ENCODE data around the gene IGF2.
"Not testable (repeated sequence)": the region's sequence is repeated elsewhere in the genome, so short reads cannot be mapped to it uniquely, and the experiment has no call there.

Gene IGF2, protein sequence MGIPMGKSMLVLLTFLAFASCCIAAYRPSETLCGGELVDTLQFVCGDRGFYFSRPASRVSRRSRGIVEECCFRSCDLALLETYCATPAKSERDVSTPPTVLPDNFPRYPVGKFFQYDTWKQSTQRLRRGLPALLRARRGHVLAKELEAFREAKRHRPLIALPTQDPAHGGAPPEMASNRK

DNA sequence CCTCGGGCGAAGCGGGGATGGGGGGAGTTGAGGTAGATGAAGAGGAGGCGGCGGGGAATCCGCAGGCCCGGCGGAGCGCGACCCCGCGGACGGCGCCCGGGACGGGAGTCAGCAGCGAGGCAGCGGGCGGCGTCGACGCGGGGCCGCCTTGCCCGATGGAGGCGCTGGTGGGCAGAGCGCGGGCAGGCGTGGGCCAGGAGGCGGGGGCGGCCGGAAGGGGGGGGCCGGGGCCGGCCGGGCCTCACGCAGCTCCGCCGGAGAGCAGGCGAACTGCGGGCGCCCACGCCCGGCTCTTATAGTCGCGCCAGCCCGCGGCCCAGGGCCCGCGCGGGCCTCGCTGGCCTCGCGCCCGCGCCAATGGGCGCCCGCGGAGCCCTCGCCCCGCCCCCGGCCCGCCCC, at the start of gene IGF2:
Gene IGF2 (minus strand): TSS at position 267 of the 399 bp plus-strand sequence. CDS start 3,866 bp downstream, outside the sequence.
- no peak for DNase-seq

DNA sequence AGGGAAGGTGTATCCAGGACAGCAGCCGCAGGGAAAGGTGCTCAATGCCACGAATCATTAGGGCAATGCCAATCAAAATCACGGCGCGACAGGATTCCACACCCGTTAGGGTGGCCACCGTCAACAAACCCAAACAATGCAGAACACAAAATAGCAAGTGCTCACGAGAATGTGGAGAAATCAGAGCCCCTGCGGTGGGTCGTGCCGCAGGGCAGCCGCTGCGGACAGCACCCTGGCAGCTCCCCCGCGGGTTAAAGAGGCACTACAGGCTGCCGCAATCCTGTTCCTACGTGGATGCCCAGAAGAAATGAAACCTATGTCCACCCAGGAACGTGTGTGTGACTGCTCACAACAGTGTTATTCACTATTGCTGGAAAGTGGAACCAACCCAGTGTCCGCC, 49.6 kb upstream of the IGF2 start:
- DNase-seq = no peak

DNA sequence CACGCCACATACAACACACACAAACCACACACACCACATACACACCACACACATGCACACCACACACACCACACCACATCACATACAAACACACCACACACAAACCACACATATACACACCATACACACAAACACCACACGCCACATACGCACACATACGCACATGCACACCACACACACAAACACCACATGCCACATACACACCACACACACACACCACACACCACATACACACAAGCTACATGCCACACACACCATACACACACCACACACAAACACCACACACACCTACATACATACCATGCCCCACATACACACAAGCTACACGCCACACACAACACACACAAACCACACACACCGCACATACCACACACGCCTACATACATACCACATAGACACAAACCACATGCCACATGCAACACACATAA, 48.1 kb upstream of the IGF2 start:
- DNase-seq = no peak

DNA sequence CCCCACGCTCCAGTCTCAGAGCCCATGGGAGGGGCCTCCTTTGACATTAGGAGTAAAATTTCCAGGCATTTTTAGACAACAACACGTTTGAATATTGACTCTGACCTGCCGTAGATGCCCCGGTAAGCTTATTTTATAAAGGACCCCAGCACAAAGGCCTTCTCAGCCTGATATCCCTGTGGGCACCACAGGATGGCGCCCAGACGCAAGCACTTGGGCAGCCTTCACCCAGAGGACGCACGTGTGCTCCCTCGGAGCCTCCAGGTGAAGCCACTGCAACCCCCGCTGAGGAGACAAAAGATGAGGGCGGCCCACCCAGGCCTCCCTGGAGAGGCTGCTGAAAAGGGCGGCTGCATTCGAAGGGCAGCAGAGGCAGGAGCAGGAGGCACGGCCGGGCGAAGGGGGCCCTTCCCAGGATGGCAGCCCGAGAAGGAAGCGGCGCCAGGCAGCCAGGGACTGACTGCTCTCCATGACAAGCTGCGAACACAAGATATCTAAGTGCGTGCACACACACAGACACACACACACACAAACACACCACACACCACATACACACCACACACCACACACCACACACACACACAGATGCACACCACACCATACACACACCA, 47.6 kb upstream of the IGF2 start:
- DNase-seq = no peak

DNA sequence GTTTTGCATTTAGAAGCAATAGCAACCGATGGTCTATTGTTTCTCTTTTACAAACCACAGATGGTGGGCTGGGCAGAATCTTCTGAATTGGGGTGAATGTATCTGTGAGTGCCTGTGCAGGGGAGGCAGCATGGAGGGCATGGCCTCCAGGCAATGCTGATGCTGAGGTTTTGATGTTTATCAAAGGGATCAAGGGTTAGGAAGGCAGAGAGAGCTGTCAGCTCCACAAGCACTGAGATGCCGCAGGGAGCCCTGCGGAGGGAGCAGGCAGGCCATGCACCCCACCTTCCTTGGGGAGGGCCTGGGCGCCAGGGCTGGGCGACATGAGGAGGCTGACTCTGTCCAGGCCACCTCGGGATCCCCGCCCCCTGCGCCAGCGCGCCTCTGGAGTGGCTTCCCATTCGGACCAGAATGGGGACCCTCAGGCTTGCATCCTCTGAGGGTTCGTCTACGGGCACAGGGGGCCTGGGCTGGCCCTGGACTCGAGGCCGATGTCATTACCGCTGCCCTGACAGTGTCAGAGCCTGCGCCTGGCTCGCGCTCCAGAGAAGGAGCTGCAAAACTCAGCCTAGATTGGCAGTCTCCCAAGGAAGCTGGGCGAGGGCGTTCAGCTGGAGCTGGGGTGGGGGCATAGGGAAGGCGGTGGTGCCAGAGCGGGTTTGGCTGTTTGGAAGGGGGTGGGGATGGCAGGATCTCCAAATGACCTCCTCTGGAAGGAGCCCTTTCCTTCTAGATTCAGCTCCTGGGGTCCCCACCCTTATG, 46.3 kb upstream of the IGF2 start:
- DNase-seq = no peak

DNA sequence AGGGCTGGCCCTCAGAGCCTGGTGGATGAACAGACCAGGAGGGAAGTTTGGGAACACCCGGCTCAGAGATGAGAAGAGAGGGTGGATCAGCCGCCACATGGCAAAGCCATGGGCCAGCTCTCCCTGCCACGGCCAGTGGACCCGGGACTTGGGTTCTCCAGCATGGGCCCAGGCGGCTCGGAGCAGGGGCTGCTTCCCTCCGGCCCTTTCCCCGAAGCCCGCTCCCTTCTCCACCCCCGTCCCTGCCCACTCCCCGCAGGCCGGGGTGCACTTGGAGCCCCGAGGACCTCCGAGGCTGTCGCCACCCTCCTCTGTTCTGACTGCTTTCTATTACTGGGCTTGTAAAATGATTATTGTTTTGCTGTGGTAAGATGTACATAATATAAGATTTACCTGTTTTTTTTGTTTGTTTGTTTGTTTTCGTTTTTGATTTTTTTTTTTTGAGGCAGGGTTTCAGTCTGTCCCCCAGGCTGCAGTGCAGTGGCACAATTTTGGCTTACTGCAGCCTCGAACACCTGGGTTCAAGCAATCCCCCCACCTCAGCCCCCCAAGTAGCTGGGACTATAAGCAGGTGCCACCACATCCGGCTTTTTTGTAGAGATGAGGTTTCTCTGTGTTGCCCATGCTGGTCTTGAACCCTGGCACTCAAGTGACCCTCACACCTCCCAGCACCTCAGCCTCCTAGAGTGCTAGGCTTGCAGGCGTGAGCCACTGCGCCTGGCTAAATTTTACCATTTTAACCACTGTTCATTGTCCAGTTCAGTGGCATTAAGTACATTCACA, 43.7 kb upstream of the IGF2 start:
- no peak for DNase-seq

DNA sequence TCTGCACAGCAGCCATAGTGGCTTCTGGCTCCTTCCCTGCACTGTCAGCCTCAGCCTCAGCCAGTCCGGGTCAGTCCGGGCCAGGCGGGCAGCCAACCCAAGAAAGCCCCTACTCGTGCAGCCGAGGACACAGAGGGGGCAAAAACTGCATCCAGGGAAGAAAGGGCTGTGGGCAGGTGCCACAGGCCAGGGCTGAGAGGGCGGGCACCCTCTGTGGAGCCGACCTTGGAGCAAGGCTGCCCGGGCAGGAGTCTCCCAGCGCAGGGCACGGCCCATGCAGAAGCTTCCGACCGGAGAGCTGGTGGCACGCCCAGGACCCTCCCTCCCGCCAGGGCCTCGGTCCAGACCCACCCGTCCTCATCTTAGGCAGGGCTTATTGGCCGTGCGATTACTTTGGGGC, 42.9 kb upstream of the IGF2 start:
- DNase-seq = no peak

DNA sequence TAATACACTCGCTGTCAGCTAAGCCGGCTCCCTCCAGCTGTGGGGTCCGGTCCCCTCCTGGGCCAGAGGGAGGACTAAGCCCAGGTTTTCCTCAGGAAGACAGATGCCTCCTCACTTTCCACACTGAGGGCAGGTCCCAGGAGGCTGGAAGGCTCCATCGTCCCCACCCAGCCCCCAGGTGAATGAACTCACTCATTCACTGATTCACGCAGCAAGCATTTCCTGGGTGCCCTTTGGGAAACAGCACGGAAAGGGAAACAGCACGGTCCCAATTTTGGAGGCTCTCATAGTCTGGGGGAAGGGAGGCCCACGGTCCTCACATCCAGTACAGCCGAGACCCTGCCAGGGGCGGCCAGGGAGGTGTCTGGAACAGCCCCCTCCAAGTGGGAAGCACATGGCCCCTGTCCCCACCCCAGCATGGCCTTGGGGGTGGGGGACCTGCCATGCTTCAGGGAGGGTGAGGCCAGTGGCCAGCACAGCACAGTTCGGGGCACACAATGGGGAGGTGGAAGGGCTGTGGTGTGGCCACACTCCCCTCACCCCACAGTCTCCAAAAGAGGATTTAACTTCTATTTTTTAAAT, 41.7 kb upstream of the IGF2 start:
- no peak for DNase-seq

DNA sequence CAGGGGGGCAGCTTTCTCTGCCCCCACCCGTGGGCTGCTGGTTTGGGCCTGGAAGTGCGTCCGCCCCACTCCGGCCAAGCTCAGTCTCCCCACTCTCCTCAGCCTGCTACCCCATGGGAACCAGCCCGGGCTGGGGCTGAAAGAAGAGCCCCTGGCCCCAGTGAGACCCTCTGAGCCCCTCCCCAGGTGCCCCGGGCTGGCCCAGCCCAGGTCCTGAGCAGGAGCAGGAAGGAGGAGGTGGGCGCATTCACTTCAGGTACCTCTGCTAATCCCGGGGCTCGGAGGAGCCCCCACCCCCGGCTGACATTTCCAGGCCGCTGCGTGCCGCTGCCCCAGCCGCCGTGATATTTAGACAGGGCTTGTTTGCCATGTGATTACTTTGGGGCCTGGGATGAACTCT, 41.2 kb upstream of the IGF2 start:
- DNase-seq = no peak

DNA sequence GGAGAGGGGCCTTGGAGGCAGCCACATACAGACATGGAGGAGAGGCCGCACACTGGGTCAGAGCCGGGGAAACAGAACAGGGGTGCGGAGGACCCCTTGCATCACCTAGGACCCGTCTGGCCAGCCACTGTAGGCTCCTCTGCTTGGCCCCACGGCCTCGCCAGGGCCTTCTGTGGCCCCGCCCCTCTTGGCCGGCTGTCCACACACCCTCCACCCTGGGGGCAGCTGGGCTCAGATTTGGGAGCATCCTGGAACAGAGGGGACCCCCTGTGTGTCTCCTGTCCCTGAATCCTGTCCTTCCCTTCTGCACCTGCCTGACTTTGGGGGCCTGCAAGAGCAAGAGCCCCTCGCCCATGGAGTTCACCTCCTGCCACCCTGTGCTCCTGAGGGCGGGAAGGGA, 40.3 kb upstream of the IGF2 start:
- no peak for DNase-seq

DNA sequence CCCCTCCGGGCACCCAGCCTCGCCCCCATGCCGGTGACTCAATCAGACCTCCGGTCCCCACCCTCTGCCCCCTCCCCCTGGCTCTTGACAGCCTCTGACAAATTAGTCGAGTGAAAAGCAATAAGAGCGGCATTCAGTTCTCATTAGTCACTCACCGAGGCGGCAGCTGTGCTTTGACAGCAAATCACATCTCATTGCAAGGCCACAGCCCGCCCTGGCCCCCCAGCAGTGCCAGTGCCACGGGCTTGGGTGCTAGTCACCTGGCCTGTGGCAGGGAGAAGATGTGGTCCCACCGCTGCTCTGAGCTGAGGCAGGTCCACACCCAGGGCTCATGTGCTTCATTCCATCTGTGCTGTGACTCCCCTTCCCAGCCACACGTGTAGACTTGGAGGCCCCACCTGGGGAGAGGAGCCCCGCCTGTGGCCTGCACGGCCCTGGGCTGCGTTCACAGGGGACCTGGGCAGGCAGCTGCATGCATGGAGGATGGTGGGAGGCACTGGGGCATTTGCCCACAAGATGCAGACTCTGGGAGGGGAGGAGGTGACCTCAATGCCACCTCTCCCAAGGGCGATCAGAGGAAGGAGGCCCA, 39.8 kb upstream of the IGF2 start:
- no peak for DNase-seq

DNA sequence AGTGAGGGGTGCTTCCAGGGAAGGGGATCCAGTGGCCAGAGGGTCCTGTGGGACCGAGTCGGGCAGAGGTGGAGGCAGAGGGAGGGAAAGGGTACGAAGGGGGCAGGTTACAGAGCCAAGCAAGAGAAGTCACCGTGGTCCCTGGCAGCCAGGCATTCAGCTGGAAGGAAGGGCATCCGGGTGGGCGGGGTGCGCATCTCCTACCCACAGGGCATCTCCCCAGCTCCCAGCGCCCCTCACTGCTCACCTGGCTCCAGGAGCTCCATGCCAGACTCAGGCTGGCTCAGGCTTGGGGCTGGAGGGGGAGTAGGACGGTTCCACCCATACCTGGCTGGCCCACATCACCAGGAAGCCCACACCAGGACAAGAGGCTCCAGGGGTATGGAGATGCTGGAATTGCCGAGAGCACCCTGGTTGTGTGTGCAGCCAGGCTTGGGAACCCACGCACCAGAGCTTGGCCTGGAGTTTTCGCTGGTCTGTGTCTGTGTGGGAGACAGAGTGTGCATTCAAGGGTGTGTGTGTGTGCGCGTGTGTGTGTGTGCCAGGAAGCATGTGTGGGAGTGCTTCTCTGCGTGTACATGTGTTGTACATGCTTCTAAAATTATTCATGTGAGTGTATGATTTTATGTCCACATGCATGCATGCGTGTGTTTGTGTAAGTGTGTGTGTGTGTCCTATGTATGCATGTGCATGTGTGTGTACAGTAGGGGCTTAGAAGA, 39.0 kb upstream of the IGF2 start:
- DNase-seq = not testable (repeated sequence)

DNA sequence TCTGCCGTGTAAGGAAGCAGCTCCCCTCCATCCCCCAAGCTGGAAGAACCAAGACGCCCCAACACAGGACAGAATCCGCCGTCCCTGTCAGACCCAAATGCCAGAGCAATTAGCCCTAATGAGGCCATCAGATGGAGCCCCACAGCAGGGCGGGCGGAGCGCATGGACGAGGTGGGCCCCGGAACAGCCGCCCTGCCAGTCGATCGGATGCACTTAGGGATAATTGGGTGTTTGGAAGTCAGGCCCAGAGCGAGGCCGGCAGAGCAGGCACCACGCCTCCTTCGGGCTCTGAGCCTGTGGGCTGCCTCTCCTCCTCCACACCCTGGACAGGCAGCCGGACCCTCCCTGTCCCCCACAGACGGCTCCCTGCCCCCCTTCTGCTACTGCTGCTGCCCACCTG, 37.9 kb upstream of the IGF2 start:
- DNase-seq = no peak

DNA sequence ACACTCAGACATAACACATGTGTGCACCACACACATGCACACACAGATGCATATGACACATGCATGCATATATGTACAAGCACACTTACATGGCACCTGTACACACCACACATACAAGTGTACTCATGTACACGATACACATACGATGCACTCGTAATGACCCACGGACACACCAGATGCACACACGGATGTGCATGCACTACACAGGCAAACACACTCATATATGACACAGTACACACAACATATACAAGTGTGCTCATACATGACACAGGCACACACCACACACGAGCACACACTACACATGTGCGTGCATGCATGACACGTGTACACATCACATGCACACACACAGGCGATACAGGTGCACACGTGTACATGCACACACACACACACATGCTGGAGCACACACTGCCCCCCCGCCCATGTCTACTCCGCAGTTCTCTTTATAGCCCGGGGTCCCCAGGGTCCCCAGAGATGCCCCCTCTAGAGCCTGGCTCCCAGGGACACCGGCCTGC, 37.3 kb upstream of the IGF2 start:
- DNase-seq = no peak

DNA sequence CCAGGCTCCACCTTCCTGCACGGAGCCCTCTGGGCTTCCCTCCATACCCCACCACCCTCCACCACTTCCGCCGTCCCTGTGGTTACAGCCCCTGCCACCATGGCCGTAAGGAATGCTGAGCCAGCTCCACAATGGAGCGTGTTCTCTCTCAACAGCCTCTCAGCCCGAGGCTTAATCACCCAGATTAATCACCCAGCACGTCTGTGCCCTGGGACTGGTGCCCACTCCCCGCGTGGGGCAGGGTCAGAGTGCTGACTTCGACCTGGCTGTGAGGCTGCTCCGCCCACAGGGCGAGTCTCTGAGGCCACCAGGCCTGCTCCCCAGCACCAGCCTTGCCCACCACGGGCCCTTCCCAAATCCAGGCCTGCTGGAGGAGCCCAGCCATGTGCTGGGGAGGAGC, 36.5 kb upstream of the IGF2 start:
- DNase-seq = no peak

DNA sequence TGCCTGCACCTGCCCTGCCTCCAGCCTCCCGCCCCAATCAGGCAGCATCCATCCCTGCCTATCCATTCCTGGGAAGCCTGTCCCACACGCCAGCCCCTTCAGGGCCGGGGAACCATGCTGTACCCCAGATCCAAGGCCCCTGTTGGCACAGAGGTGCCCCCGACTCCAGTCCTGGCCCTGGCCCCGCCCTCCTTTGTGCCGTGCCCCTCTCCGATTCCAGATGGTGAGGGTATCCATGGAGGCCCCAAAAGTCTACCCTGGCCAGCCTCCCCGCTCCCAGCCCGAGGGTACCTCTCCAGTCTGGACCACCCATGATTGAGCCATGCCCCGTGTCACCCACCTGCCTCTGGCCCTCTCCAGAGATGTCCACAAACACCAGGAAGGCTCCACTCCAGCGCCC, 35.2 kb upstream of the IGF2 start:
- DNase-seq = no peak

DNA sequence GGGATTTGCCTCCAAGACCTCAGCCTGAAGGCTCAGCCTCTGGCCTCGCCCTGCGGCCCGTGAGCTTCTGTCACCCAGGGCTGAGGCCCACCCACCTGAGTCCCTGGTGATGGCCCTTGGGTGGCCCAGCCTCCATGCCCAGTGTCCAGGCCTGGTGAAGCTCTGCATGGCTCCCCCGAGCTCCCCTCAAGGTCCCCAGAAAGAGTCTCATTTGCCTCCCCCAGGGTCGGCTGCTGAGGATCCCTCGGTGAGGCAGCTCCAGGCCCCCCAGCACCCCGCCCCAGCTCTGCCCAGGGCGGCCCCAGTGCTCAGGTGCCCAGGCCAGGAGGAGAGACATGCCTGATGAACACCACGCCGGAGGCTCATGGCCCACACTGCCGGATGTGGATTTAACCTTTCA, 34.6 kb upstream of the IGF2 start:
- no peak for DNase-seq

DNA sequence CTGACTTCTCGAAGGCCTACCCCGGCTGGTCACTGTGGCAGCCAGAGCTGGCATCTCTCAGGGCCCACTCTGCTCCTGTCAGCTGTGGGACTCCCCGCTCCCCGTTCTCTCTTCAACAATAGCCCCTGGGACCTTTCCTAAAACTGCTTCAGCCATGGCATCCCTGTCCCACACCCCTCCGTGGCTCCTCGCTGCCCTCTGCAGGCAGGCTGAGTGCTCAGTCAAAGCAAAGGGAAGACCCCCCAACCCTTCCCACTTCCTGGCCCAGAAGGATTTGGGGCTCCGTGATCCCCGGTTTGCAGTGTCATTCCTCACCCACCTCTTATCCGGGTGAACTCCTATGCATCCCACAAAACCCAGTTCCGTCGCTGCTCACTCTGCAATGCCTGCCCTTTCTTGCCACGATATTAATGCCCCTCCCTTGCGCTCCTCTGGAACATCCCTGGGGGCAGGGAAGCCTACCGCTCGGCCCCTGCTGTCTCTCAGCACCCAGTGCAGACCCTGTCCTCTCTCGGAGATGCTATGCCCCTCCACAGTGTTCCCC, 34.0 kb upstream of the IGF2 start:
- DNase-seq = no peak

DNA sequence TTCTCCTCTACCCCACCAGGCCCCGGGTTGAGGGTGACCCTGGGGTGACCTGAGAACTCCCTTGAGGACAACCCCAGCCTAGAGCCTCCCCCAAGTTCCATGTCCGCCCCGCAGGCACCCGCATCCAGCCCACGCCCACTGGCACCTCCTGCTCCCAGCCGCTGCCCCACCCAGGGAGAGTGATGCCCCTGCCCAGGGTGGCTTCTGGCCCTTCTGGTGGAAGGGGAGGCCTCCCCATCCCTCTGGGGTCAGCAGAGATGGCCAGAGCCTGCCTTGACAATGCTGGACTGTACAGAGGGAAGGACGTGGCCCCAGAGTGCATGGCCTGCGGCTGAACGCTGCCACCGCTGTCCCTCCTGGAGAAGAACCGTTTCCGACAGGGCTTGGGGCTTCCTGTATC, 33.5 kb upstream of the IGF2 start:
- no peak for DNase-seq

DNA sequence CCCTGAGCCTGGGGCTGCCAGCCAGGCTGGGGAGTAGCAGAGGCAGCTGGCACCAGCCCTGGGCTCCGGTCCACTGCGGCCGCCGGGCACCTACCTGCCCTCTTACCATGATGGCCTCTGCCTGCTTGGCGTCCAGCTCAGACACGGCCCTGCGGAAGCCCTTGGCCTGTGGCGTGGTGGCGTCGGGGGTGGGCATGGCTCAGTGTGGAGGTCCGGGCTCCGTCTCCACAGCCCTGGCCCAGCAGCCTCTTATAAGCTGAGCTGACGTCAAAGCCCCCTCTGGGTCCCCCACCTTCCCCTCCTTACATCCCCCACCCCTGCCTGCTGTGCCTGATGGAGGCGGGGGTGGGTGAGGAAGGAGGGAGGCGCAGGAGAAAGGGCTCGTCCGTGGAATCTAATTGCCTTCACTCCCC, 32.4 kb upstream of the IGF2 start, which contains the start of gene TH:
Gene TH (minus strand): TSS at position 225 of the 413 bp plus-strand sequence. CDS start 29 bp downstream, at position 196.
- DNase-seq = no peak

All from SIG-M5 (cell line).